ENCODE measurements around the gene LPAR1.

GRCh38 chr9:110952540-110952859 is 85.8 kb downstream of the LPAR1 start:
- TF ChIP-seq CTCF (IDR thresholded peaks at IDR 0.05; ENCODE audit: insufficient read depth, low read depth, low read length) (no peak), EZH2 (IDR thresholded peaks at IDR 0.05; ENCODE audit: insufficient read depth, low read length) (no peak)

Measured in astrocyte (in vitro differentiated cells and primary cell).